ENCODE results near the gene S1PR4.

The S1PR4 gene, protein sequence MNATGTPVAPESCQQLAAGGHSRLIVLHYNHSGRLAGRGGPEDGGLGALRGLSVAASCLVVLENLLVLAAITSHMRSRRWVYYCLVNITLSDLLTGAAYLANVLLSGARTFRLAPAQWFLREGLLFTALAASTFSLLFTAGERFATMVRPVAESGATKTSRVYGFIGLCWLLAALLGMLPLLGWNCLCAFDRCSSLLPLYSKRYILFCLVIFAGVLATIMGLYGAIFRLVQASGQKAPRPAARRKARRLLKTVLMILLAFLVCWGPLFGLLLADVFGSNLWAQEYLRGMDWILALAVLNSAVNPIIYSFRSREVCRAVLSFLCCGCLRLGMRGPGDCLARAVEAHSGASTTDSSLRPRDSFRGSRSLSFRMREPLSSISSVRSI

DNA sequence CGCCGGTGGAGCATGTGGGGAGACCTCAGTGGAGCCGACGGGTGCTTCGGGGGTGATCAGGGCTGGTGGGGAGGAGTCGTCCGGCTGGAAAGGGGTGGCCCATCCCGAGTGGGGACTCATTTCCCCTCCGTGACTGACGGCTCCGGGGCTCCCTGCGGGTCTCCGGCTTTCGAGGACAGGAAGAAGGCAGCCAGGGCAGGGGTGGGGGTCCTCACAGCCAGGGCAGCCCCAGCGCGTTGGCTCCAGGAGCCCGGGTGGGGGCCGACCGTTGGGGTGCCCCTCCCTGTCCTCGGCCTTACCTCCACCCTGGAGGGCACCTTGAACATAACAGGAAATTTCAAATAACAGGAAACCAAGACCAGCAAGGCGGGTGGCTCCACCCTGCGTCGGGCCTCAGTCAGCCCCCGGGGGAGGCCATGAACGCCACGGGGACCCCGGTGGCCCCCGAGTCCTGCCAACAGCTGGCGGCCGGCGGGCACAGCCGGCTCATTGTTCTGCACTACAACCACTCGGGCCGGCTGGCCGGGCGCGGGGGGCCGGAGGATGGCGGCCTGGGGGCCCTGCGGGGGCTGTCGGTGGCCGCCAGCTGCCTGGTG is at the start of gene S1PR4:
Gene S1PR4, plus strand, starts transcription at position 393 of the 596 bp plus-strand sequence. Its CDS starts 24 bp downstream, at position 417.
- Mint-ChIP-seq H3K27me3 (no peaks in the 10 kb centered on the region), H3K4me1 (peaks cover 38% of the 10 kb centered on the region), H3K9me3 (no peaks in the 10 kb centered on the region), H3K36me3 (ENCODE audit: low read depth) (peaks cover 20% of the 10 kb centered on the region), H3K4me3 (peak within 1 kb of the TSS; percentile 92), H3K27ac (peak within 1 kb of the TSS; percentile 95)
- ATAC-seq (peak; percentile 67), DNase-seq (peak; percentile 70)

DNA sequence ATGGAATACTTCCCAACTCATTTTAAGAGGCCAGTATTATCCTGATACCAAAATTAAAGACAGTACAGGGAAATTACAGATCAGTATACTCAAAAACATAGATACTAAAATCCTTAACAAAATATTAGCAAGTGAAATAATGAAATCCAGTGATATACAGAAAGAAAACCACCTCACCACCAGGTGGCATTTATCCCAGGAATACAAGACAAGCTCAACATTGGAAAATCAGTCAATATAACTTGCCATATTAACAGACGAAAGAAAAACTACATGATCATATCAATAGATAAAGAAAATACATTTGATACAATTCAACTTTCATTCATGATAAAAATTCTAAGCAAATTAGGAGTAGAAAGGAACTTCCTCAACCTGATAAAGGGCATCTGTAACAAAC is 49.5 kb upstream of the S1PR4 start:
- ATAC-seq = no peak
- Mint-ChIP-seq H3K4me3 (no peak overlapping the region), H3K36me3 (ENCODE audit: low read depth) (no peaks in the 10 kb centered on the region), H3K4me1 (peaks cover 30% of the 10 kb centered on the region), H3K27ac (no peak overlapping the region), H3K9me3 (no peaks in the 10 kb centered on the region), H3K27me3 (peaks cover 5% of the 10 kb centered on the region)
- no peak for DNase-seq

DNA sequence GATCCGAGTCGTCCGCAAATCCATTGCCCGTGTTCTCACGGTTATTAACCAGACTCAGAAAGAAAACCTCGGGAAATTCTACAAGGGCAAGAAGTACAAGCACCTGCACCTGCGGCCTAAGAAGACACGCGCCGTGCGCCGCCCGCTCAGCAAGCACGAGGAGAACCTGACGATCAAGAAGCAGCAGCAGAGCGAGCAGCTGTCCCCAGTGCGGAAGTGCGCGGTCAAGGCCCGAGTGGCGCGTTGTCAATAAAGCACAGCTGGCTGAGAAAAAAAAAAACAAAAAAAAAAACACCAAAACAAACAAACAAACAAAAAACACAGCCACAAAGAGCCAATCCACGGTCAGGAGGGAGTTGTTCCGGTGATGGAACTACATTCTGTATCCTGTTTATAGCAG is 47.4 kb upstream of the S1PR4 start:
- Mint-ChIP-seq H3K36me3 (ENCODE audit: low read depth) (no peaks in the 10 kb centered on the region), H3K4me3 (no peak overlapping the region), H3K9me3 (no peaks in the 10 kb centered on the region), H3K27ac (no peak overlapping the region), H3K27me3 (peaks cover 2% of the 10 kb centered on the region), H3K4me1 (peaks cover 32% of the 10 kb centered on the region)
- no peak for DNase-seq
- ATAC-seq = no peak

- Mint-ChIP-seq H3K27me3 (peaks cover 14% of the 10 kb centered on the region), H3K36me3 (ENCODE audit: low read depth) (no peaks in the 10 kb centered on the region), H3K27ac (peak overlapping the region; percentile 78), H3K4me3 (peak overlapping the region; percentile 41), H3K9me3 (no peaks in the 10 kb centered on the region), H3K4me1 (peaks cover 37% of the 10 kb centered on the region)
- DNase-seq (peak; percentile 89), ATAC-seq (peak; percentile 98)
Observed at GRCh38 chr19:3132971-3133792, 45.4 kb upstream of the S1PR4 start.

DNA sequence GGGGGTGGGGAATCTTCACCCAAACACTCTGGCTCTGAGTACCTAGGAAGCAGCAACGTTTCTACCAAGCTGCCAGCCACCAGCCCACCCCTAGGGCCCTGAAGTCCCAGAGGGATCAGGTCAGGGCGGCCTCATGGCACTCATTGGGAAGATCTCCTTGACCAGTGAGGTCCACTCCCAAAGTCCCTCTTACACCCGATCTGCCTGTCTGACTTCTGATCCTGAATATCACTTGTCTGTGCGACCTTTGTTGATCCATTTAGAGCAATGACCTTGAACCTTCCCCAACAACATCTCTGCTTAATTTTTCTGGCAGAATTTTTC is 44.8 kb upstream of the S1PR4 start:
- peaks cover 14% of the 10 kb centered on the region for H3K27me3 Mint-ChIP-seq
- DNase-seq (no peak), ATAC-seq (no peak)
- H3K27ac Mint-ChIP-seq = peak overlapping the region; percentile 78
- H3K9me3 Mint-ChIP-seq = no peaks in the 10 kb centered on the region
- H3K36me3 Mint-ChIP-seq (ENCODE audit: low read depth) = no peaks in the 10 kb centered on the region
- H3K4me3 Mint-ChIP-seq = peak overlapping the region; percentile 41
- H3K4me1 Mint-ChIP-seq = peaks cover 37% of the 10 kb centered on the region

GRCh38 chr19:3135961-3136683 is 42.4 kb upstream of the S1PR4 start, which contains the start of gene GNA15:
Gene GNA15 (plus strand): TSS chr19:3136033. CDS start chr19:3136451, 418 bp downstream.
- peak; percentile 41 for DNase-seq
- Mint-ChIP-seq H3K4me3 (peak within 1 kb of the TSS; percentile 66), H3K4me1 (peaks cover 45% of the 10 kb centered on the region)

DNA sequence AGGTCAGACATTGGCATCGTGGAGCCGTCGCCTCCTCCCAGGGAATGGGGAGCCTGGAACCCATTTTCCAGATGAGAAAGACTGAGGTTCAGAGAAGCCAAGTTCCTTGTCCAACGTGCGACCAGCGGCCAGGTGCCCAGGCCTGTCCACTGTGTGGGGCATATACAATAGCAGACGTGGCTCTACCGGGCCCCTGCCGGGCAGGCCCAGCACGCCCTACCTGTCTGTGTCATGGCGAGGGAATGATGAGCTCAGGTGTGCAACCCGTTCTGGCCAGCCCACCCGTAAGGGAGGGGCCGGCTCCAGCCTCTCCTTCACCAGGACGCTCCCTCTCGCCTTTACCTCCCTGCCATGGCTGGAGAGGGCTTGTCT is 41.9 kb upstream of the S1PR4 start:
- peak overlapping the region; percentile 66 for H3K4me3 Mint-ChIP-seq
- DNase-seq = no peak
- H3K27me3 Mint-ChIP-seq = peaks cover 14% of the 10 kb centered on the region
- H3K27ac Mint-ChIP-seq = no peak overlapping the region
- peaks cover 46% of the 10 kb centered on the region for H3K4me1 Mint-ChIP-seq
- no peak for ATAC-seq
- peaks cover 5% of the 10 kb centered on the region for H3K9me3 Mint-ChIP-seq
- peaks cover 6% of the 10 kb centered on the region for H3K36me3 Mint-ChIP-seq (ENCODE audit: low read depth)

More at GRCh38 chr19:3135961-3136683, 42.4 kb upstream of the S1PR4 start, which contains the start of gene GNA15:
- peaks cover 6% of the 10 kb centered on the region for H3K36me3 Mint-ChIP-seq (ENCODE audit: low read depth)
- H3K27me3 Mint-ChIP-seq = peaks cover 14% of the 10 kb centered on the region
- peaks cover 5% of the 10 kb centered on the region for H3K9me3 Mint-ChIP-seq
- no peak for ATAC-seq
- H3K27ac Mint-ChIP-seq = no peak within 1 kb of the TSS

- ATAC-seq (no peak), DNase-seq (no peak)
- Mint-ChIP-seq H3K27me3 (peaks cover 14% of the 10 kb centered on the region), H3K36me3 (ENCODE audit: low read depth) (peaks cover 6% of the 10 kb centered on the region), H3K9me3 (peaks cover 5% of the 10 kb centered on the region), H3K4me1 (peaks cover 51% of the 10 kb centered on the region), H3K27ac (no peak overlapping the region), H3K4me3 (peak overlapping the region; percentile 66)
Observed at GRCh38 chr19:3137119-3137518, 41.5 kb upstream of the S1PR4 start.

GRCh38 chr19:3138268-3138667 is 40.3 kb upstream of the S1PR4 start:
- Mint-ChIP-seq H3K4me3 (no peak overlapping the region), H3K27me3 (peaks cover 17% of the 10 kb centered on the region), H3K27ac (no peak overlapping the region), H3K9me3 (peaks cover 5% of the 10 kb centered on the region), H3K4me1 (peaks cover 48% of the 10 kb centered on the region), H3K36me3 (ENCODE audit: low read depth) (peaks cover 6% of the 10 kb centered on the region)
- ATAC-seq (no peak), DNase-seq (no peak)

DNA sequence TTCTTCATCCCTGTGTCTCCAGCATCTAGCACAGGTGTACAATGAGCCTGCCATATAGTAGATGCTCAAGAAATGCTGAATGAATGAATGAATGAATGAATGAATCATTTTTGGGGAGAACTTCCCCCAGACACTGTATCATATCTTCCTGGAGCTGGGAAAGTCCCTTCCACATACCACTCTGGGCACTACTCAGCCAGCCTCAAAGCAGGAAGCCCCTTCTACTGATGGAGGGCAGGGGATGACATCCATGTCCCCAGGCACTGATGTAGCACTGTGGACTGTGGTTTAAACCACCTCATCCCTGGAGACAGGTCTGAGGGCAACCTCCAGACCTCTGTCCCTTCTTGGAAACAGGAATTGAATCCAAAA is 37.9 kb upstream of the S1PR4 start:
- Mint-ChIP-seq H3K9me3 (peaks cover 5% of the 10 kb centered on the region), H3K4me1 (peaks cover 35% of the 10 kb centered on the region), H3K36me3 (ENCODE audit: low read depth) (peaks cover 6% of the 10 kb centered on the region), H3K4me3 (peak overlapping the region; percentile 20), H3K27ac (peak overlapping the region; percentile 49), H3K27me3 (peaks cover 15% of the 10 kb centered on the region)
- ATAC-seq (peak; percentile 48), DNase-seq (no peak)

GRCh38 chr19:3142292-3142670 is 36.3 kb upstream of the S1PR4 start:
- peaks cover 5% of the 10 kb centered on the region for H3K9me3 Mint-ChIP-seq
- peaks cover 6% of the 10 kb centered on the region for H3K36me3 Mint-ChIP-seq (ENCODE audit: low read depth)
- peaks cover 37% of the 10 kb centered on the region for H3K4me1 Mint-ChIP-seq
- ATAC-seq (peak; percentile 81), DNase-seq (peak; percentile 64)
- peak overlapping the region; percentile 69 for H3K27ac Mint-ChIP-seq
- peaks cover 7% of the 10 kb centered on the region for H3K27me3 Mint-ChIP-seq
- H3K4me3 Mint-ChIP-seq = peak overlapping the region; percentile 48

DNA sequence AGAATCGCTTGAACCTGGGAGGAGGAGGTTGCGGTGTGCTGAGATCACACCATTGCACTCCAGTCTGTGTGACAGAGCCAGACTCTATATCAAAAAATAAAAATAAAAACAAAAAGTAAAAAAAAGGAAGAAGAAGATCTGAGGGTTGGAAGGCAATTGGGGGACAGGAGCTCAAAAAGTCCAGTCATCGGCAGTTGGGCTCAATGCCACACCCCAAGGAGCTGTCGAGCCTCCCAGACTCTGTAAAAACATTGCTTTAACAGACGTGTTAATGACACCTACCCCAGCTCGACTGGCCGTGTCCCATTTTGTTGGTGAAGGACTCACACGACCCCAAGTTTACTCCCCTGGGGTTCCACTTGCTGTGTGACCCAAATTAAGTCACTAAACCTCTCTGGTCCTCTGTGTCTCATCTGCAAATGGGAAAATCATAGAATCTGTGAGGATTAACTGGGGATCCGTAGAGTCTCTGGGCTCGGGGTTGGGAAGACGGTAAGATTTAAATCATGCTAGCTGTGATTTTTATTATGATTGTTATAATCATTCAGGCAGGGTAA is 35.7 kb upstream of the S1PR4 start:
- H3K9me3 Mint-ChIP-seq = peaks cover 5% of the 10 kb centered on the region
- peaks cover 37% of the 10 kb centered on the region for H3K4me1 Mint-ChIP-seq
- peaks cover 6% of the 10 kb centered on the region for H3K36me3 Mint-ChIP-seq (ENCODE audit: low read depth)
- no peak overlapping the region for H3K4me3 Mint-ChIP-seq
- ATAC-seq = no peak
- peaks cover 3% of the 10 kb centered on the region for H3K27me3 Mint-ChIP-seq
- DNase-seq = no peak
- no peak overlapping the region for H3K27ac Mint-ChIP-seq

GRCh38 chr19:3145909-3146676 is 32.5 kb upstream of the S1PR4 start:
- Mint-ChIP-seq H3K36me3 (ENCODE audit: low read depth) (no peaks in the 10 kb centered on the region), H3K4me1 (peaks cover 26% of the 10 kb centered on the region), H3K9me3 (no peaks in the 10 kb centered on the region), H3K27me3 (peaks cover 3% of the 10 kb centered on the region), H3K4me3 (no peak overlapping the region), H3K27ac (no peak overlapping the region)
- no peak for DNase-seq
- no peak for ATAC-seq
